ENCODE measurements around the gene GAB1. TPM values are rescaled to one million over a fixed set of nuclear protein-coding genes. Genes with fewer than 3 reads are reported as not detected.

GAB1 gene
- total and polyA plus RNA-seq, 4 donors: 2.4 to 31.3 (median 6.9) TPM

- Histone ChIP-seq H3K4me3 (ENCODE audit: low read depth in 1 of 3, low read length in 3 of 3) (no peak overlapping the region), H3K27me3 (ENCODE audit: control insufficient read depth in 4 of 4, insufficient read depth in 4 of 4, low read length in 3 of 4) (no peaks in the 10 kb centered on the region), H3K27ac (ENCODE audit: low read depth in 1 of 2, low read length in 2 of 2) (no peak overlapping the region), H3K9me3 (ENCODE audit: control insufficient read depth in 4 of 4, low read length in 3 of 4) (no peaks in the 10 kb centered on the region), H3K4me1 (ENCODE audit: control insufficient read depth in 4 of 4, insufficient read depth in 4 of 4, low read length in 3 of 4) (peaks cover 2 to 44% (median 6%) of the 10 kb centered on the region in 4 donors), H3K36me3 (ENCODE audit: control insufficient read depth in 4 of 4, insufficient read depth in 3 of 4, low read depth in 1 of 4, low read length in 3 of 4) (no peaks in the 10 kb centered on the region), H3K9ac (ENCODE audit: low read depth in 1 of 2, low read length in 2 of 2) (no peak overlapping the region)
- DNase-seq (ENCODE audit: low spot score): no peak
- TF ChIP-seq GABPA (IDR thresholded peaks at IDR 0.05 in 1 of 2, conservative IDR thresholded peaks at IDR 0.05 in 1 of 2) (no peak), FOXA1 (IDR thresholded peaks at IDR 0.05) (no peak), HNF4G (IDR thresholded peaks at IDR 0.05) (no peak), ATF3 (IDR thresholded peaks at IDR 0.05) (no peak), FOXA2 (IDR thresholded peaks at IDR 0.05) (no peak), SP1 (IDR thresholded peaks at IDR 0.05) (no peak), ZBTB33 (IDR thresholded peaks at IDR 0.05) (no peak)
- 68% methylated on average over 2 of the region's 2 CpGs for WGBS
Measured at GRCh38 chr4:143354990-143355389, 18.3 kb downstream of the GAB1 start.

- no peaks in the 10 kb centered on the region for H3K9me3 ChIP-seq (ENCODE audit: control insufficient read depth in 4 of 4, low read length in 3 of 4)
- no peaks in the 10 kb centered on the region for H3K27me3 ChIP-seq (ENCODE audit: control insufficient read depth in 4 of 4, insufficient read depth in 4 of 4, low read length in 3 of 4)
- H3K4me3 ChIP-seq (ENCODE audit: low read depth in 1 of 3, low read length in 3 of 3): no peak overlapping the region
- DNase-seq (ENCODE audit: low spot score): no peak
- TF ChIP-seq REST (IDR thresholded peaks at IDR 0.05) (no peak), TAF1 (conservative IDR thresholded peaks at IDR 0.05) (no peak), RXRA (IDR thresholded peaks at IDR 0.05) (no peak), FOXA2 (IDR thresholded peaks at IDR 0.05) (no peak), HNF4A (conservative IDR thresholded peaks at IDR 0.05) (no peak), ZBTB33 (IDR thresholded peaks at IDR 0.05) (no peak), FOXA1 (IDR thresholded peaks at IDR 0.05) (no peak), MAX (IDR thresholded peaks at IDR 0.05) (no peak), EGR1 (IDR thresholded peaks at IDR 0.05; ENCODE audit: low read depth in 2 of 2) (no peak)
- no peaks in the 10 kb centered on the region for H3K36me3 ChIP-seq (ENCODE audit: control insufficient read depth in 4 of 4, insufficient read depth in 3 of 4, low read depth in 1 of 4, low read length in 3 of 4)
- WGBS: 88% methylated on average over 6 of the region's 6 CpGs
- H3K27ac ChIP-seq (ENCODE audit: low read depth in 1 of 2, low read length in 2 of 2): no peak overlapping the region
- no peak overlapping the region for H3K9ac ChIP-seq (ENCODE audit: low read depth in 1 of 2, low read length in 2 of 2)
- peaks cover 2 to 44% (median 6%) of the 10 kb centered on the region in 4 donors for H3K4me1 ChIP-seq (ENCODE audit: control insufficient read depth in 4 of 4, insufficient read depth in 4 of 4, low read length in 3 of 4)
Measured at GRCh38 chr4:143355540-143356217, 19.0 kb downstream of the GAB1 start.

Data from liver (tissue), 9 donors.